Left lung (tissue), 10 donors: ENCODE data around the gene AANAT. TPM values are rescaled to one million over a fixed set of nuclear protein-coding genes. Genes with fewer than 3 reads are reported as not detected.

Source experiments
- ATAC-seq: fragments of 200-7000 bp; cut with Tn5 transposase; one replicate; pipeline ENCODE4 v1.9.1; 2020; ENCODE audit warnings: moderate library complexity
- DNase-seq, 4 donors: peaks; one replicate each; pipeline ENCODE4 v3.0.0-alpha.2; 2013 to 2020
- H3K27ac ChIP-seq, 2 donors: fragments of 200-600 bp; sonication (generic) in 1 of 2; one replicate each; pipeline versions ENCODE4 v1.5.0 to v1.8.0; 2020 to 2021
- H3K27me3 ChIP-seq, 2 donors: fragments of 200-600 bp; sonication (generic) in 1 of 2; one replicate each; pipeline versions ENCODE4 v1.5.0 to v1.8.0; 2020 to 2021
- H3K36me3 ChIP-seq, 2 donors: fragments of 200-600 bp; sonication (generic) in 1 of 2; one replicate each; pipeline versions ENCODE4 v1.5.0 to v1.8.0; 2020 to 2021
- H3K4me1 ChIP-seq, 2 donors: fragments of 200-600 bp; one replicate each; pipeline ENCODE4 v1.8.0; 2021
- H3K4me3 ChIP-seq, 2 donors: fragments of 200-600 bp; sonication (generic) in 1 of 2; one replicate each; pipeline versions ENCODE4 v1.5.0 to v1.8.0; 2020 to 2021; ENCODE audit warnings: mild to moderate bottlenecking in 1 of 2
- H3K9me3 ChIP-seq, 2 donors: fragments of 200-600 bp; sonication (generic) in 1 of 2; one replicate each; pipeline versions ENCODE4 v1.5.0 to v1.8.0; 2020 to 2021
- intact Hi-C, 2 donors: fragments of 100-400 bp; cut with DNase I; formaldehyde crosslinking; loops; one replicate each; pipeline versions ENCODE4 v1.11.2 to v1.14.2; 2022
- polyA plus RNA-seq, 6 donors: library from polyadenylated mRNA; unstranded; fragments of 120-200 nt; gene quantifications; one replicate each; pipeline ENCODE4 v1.2.1, GENCODE V29; 2013; ENCODE audit not compliant: insufficient read length in 6 of 6
- total RNA-seq, 2 donors: library from RNA; stranded (reverse); fragmentation: NEBNext Ultra II Directional; extraction: Animal tissue kit (Norgen Biotek cat#: 25700); gene quantifications; one replicate each; pipeline ENCODE4 v1.2.1, GENCODE V29; 2021
- TF ChIP-seq, protein P1 (sequence below), 2 donors: fragments of 200-600 bp; sonication (generic) in 1 of 2; IDR thresholded peaks; one replicate each; pipeline versions ENCODE4 v1.5.0 to v1.8.0; 2021; ENCODE audit warnings: antibody characterized with exemption in 2 of 2
- donor health status: DM: no; HTN: yes; CAD: no.
- donor health status: DM: no; HTN: no; CAD: no.

AANAT gene
- total and polyA plus RNA-seq, 8 donors, result 0.10 to 0.23 (median 0.18) TPM; not detected in 3

DNA sequence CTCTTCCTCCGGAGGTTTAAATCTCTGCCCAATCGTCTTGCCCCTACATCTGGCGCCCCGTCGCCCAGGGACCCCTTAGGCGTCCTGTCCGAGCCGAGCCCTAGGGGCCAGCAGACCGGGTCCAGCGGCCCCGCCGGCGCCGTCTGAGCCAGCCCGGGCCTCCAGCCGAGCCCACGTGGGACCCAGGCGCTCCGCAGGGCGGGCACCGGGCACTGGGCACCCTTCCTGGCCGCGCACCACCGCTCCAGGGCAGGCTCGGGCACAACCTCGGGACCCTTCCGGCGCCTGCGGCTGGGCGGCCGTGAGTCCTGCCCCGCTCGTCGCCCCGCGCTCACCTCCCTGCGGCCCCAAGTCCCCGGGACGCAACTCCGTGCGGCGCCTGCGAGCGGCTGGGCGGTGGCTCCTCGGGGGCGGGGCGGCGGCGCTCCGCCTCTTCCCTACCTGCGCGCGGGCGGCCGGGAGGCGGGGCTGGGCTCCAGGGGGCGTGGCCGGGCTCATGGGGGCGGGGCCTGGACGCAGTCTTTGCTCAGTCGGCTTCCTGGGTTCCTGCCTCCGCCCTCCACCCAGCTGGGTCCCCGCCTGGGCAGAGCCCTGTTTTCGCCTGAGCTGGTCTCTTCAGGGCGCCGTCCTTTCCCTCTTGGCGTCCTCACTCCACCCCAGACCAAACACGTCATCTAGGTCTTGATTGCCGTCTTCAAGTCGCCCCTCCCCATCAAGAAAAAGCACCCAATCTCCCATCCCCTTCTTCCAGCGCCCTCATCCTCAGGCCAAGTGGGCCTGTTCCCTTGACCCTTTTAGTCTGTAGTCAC, 33.8 kb downstream of the AANAT start, which contains the start of gene RHBDF2:
TSS of gene RHBDF2 (minus strand) at position 406 of the 809 bp plus-strand sequence. CDS start 19,899 bp downstream, outside the sequence.
- Histone ChIP-seq H3K36me3 (no peaks in the 10 kb centered on the region), H3K4me1 (peaks cover 31 to 70% of the 10 kb centered on the region in 2 donors), H3K27ac (peak within 1 kb of the TSS; percentile 79 to 87), H3K27me3 (no peaks in the 10 kb centered on the region), H3K9me3 (no peaks in the 10 kb centered on the region), H3K4me3 (peak within 1 kb of the TSS; percentile 73 to 80)
- DNase-seq (peak in 3 of 4 donors; percentile 81 to 100 (median 94)), ATAC-seq (peak; percentile 94)
- TF ChIP-seq, protein P1, sequence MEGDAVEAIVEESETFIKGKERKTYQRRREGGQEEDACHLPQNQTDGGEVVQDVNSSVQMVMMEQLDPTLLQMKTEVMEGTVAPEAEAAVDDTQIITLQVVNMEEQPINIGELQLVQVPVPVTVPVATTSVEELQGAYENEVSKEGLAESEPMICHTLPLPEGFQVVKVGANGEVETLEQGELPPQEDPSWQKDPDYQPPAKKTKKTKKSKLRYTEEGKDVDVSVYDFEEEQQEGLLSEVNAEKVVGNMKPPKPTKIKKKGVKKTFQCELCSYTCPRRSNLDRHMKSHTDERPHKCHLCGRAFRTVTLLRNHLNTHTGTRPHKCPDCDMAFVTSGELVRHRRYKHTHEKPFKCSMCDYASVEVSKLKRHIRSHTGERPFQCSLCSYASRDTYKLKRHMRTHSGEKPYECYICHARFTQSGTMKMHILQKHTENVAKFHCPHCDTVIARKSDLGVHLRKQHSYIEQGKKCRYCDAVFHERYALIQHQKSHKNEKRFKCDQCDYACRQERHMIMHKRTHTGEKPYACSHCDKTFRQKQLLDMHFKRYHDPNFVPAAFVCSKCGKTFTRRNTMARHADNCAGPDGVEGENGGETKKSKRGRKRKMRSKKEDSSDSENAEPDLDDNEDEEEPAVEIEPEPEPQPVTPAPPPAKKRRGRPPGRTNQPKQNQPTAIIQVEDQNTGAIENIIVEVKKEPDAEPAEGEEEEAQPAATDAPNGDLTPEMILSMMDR (IDR thresholded peaks at IDR 0.05), result no peak
- intact Hi-C loops, result no loop called here

DNA sequence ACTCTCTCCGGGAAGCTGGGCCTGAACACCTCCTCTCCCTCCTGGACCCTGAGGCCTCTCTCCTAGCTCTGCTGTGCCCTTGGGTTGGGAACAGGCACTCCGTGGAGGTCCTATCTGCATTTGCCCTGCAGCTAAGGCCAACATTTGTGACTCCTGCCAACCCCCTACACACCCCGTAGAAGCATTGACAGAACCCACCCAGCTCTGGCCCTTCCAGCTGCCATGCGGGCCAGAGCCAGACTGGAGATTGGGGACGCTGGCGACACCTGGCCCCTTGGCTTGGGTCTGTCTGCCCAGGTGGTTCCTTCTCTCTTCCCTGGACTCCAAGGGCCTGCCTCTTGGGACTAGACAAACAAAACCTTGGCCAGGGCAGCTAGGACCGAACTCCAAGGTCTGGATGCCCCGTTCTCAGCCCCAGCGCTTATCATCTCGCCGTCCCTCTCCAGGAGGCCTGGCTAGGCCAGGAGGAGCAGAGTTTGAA, 34.5 kb downstream of the AANAT start:
- H3K27me3 ChIP-seq, result peaks cover 0 to 3% of the 10 kb centered on the region in 2 donors
- ATAC-seq (no peak), DNase-seq (no peak)
- intact Hi-C loops, result no loop called here
- TF ChIP-seq, protein P1 (IDR thresholded peaks at IDR 0.05), result no peak
- peak overlapping the region; percentile 73 to 80 for H3K4me3 ChIP-seq
- no peaks in the 10 kb centered on the region for H3K36me3 ChIP-seq
- H3K4me1 ChIP-seq, result peaks cover 31 to 69% of the 10 kb centered on the region in 2 donors
- H3K9me3 ChIP-seq, result no peaks in the 10 kb centered on the region
- peak overlapping the region; percentile 79 to 87 for H3K27ac ChIP-seq

DNA sequence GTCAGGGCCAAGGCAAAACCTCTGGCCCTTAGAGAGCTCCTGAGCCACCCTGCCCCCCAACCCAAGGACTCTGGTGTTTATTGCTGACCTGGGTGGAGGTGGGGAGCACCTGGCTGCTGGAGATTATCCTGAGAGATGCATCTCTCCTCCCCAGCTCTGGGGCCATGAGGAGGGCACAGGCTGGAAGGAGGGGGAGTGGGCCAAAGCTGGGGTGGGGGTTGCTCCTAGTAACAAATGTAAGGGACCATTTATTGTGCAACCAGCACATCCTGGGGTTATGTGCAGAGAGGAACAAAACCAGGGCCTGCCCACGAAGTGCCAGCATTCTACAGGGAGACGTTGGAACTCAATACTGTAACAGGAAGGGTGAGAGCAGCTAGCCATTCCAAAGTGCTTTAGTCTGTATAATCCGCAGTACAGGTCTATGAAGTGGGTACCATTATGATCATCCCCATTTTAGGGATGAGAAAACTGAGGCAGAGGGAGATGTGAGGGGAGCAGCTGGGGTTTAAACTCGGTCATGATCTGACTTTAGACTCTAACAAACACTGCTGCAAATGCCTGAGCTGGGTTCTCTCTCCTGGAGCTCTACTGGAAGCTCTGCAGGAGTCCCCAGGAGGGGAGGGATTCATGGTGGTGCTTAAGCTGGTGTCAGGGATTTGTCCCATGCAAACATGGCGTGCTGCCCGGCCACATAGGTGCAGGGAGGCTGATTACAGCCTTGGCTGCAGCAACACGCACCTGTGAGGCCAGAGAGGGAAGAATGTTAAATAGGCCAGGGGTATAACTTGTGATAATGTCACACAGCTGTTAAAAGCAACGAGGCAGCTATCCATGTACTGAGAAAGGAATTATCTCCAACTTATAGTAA, 35.2 kb downstream of the AANAT start:
- no peaks in the 10 kb centered on the region for H3K36me3 ChIP-seq
- TF ChIP-seq, protein P1 (IDR thresholded peaks at IDR 0.05), result no peak
- H3K27ac ChIP-seq, result peak overlapping the region in 1 of 2 donors; percentile 87
- no peaks in the 10 kb centered on the region for H3K9me3 ChIP-seq
- DNase-seq, result no peak
- H3K27me3 ChIP-seq, result peaks cover 0 to 10% of the 10 kb centered on the region in 2 donors
- no peak overlapping the region for H3K4me3 ChIP-seq
- H3K4me1 ChIP-seq, result peaks cover 31 to 62% of the 10 kb centered on the region in 2 donors
- ATAC-seq, result no peak
- intact Hi-C loops, result no loop called here

DNA sequence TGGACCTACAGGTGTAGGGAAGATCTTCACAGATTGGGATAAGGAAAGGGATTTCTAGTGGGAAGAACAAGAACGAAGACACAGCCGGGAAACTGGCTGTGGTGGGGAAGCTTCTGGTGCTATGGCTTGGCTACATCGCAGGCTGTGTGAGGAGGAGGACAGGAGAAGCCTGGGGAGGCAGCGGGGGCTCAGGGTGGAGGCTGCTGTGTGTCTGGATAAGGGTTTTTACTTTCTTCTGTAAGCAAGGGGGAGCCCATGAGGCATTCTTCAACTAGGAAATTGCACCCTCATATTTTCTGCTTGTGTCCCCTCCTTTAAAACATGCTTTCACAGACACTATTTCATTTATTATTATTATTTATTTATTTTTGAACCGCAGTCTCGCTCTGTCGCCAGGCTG, 36.7 kb downstream of the AANAT start:
- Histone ChIP-seq H3K27me3 (peaks cover 0 to 12% of the 10 kb centered on the region in 2 donors), H3K9me3 (no peaks in the 10 kb centered on the region), H3K27ac (no peak overlapping the region), H3K36me3 (no peaks in the 10 kb centered on the region), H3K4me1 (peaks cover 19 to 48% of the 10 kb centered on the region in 2 donors), H3K4me3 (no peak overlapping the region)
- intact Hi-C loops, result no loop called here
- no peak for ATAC-seq
- TF ChIP-seq, protein P1 (IDR thresholded peaks at IDR 0.05), result no peak
- DNase-seq, result no peak
